Smooth muscle cell (in vitro differentiated cells): ENCODE measurements around the gene AAK1. TPM values are rescaled to one million over a fixed set of nuclear protein-coding genes. Genes with fewer than 3 reads are reported as not detected.

Experiments used
- DNase-seq: peaks from one replicate; lab custom pipeline; 2025; ENCODE audit not compliant: unreplicated experiment; lab: John Stamatoyannopoulos, UW
- H2AFZ ChIP-seq: fragments of 200-600 bp; sonication (generic); 2 replicates; pipeline ENCODE4 v1.6.0; 2016; ENCODE audit warnings: antibody characterized with exemption, low read depth, mild to moderate bottlenecking
- H3F3A ChIP-seq: fragments of 200-600 bp; sonication (generic); 2 replicates; pipeline ENCODE4 v1.6.0; 2017; ENCODE audit warnings: antibody characterized with exemption, low read depth
- H3K27ac ChIP-seq: fragments of 200-600 bp; sonication (generic); 2 replicates; pipeline ENCODE4 v1.5.1; 2016; ENCODE audit warnings: low read depth, mild to moderate bottlenecking
- H3K27me3 ChIP-seq: fragments of 200-600 bp; sonication (generic); 2 replicates; pipeline ENCODE4 v1.6.1; 2016; ENCODE audit warnings: low read depth, mild to moderate bottlenecking
- H3K36me3 ChIP-seq: fragments of 200-600 bp; sonication (generic); 2 replicates; pipeline ENCODE4 v1.5.1; 2016; ENCODE audit warnings: low read depth
- H3K4me1 ChIP-seq: fragments of 200-600 bp; sonication (generic); 2 replicates; pipeline ENCODE4 v1.5.1; 2016; ENCODE audit warnings: low read depth
- H3K4me2 ChIP-seq: fragments of 200-600 bp; sonication (generic); 2 replicates; pipeline ENCODE4 v1.6.0; 2016; ENCODE audit warnings: mild to moderate bottlenecking
- H3K4me3 ChIP-seq: fragments of 200-600 bp; sonication (generic); 2 replicates; pipeline ENCODE4 v1.5.1; 2016; ENCODE audit warnings: mild to moderate bottlenecking
- H3K79me2 ChIP-seq: fragments of 200-600 bp; sonication (generic); 2 replicates; pipeline ENCODE4 v1.6.0; 2016; ENCODE audit warnings: low read depth, mild to moderate bottlenecking
- H3K9ac ChIP-seq: fragments of 200-600 bp; sonication (generic); 2 replicates; pipeline ENCODE4 v1.6.0; 2016; ENCODE audit warnings: low read depth
- H3K9me3 ChIP-seq: fragments of 200-600 bp; sonication (generic); replicated peaks from 2 replicates; pipeline ENCODE4 v1.5.1; 2016; ENCODE audit warnings: low read depth
- H4K20me1 ChIP-seq: fragments of 200-600 bp; sonication (generic); 2 replicates; pipeline ENCODE4 v1.6.0; 2016; ENCODE audit warnings: low read depth
- CTCF ChIP-seq: fragments of 200-600 bp; sonication (generic); IDR thresholded peaks from 2 replicates; pipeline ENCODE4 v1.5.1; 2017; ENCODE audit warnings: borderline replicate concordance, mild to moderate bottlenecking, antibody characterized with exemption; ENCODE audit not compliant: insufficient read depth, poor library complexity, severe bottlenecking
- WGBS: methylation state at CpG from one replicate; pipeline ENCODE4 v1.1.7; 2016; ENCODE audit warnings: low lambda C conversion rate; 5-methylcytosine and 5-hydroxymethylcytosine counted together
- polyA plus RNA-seq: library from polyadenylated mRNA; unstranded; fragments of >200 nt; fragmentation: Nextera tagmentation; extraction: Ambion mirVana; gene quantifications from 2 replicates; pipeline ENCODE4 v1.2.1, GENCODE V29; 2016
- total RNA-seq: library from RNA; depleted of rRNA; stranded (reverse); fragments of >200 nt; gene quantifications from 2 replicates; pipeline ENCODE4 v1.2.3, GENCODE V29; 2014

The AAK1 gene
- total and polyA plus RNA-seq, 2 experiments from 2014 or later = 26.9 to 47.7 TPM

DNA sequence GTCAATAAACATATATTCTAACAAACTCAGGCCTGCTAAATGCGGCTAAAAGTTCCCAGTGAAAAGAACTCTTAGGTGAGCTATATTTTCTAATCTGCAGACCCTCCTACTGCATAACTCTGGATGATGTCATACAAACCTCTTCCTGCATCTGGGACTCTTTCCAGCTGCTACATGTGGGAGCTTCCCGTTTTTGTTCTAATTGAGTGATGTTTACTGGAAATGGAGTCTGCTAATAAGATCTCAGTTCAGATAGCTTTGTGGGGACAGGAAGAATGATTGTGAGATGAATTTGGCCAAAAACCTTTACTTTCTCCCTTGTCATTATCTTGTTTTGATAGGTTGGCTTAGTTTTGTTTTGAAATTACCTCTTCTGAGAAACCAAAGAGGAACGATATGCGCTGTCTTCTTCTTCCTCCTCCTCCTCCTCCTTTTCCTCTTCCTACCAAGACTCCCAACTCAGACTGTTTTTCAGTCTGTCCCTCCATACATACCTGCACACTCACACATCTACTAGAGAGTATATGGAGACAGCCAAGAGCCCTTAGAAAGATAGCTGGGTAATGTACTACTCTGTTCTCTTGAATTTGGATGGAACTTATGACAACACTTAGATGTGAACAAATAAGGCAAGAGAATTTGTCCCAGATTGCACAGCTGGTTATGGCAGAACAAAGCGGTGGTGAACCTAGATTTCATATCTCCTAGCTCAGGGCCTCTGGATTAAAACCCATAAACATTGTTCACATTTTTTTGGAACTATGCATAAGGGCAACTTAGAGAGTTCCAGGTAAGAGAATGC, 39.8 kb upstream of the AAK1 start:
- Histone ChIP-seq H4K20me1 (no peaks in the 10 kb centered on the region), H3K4me3 (peak overlapping the region; percentile 2), H3K4me1 (peaks cover 4% of the 10 kb centered on the region), H3K9me3 (no peaks in the 10 kb centered on the region), H3K9ac (peak overlapping the region; percentile 43), H3F3A (no peaks in the 10 kb centered on the region), H2AFZ (peak overlapping the region; percentile 68), H3K79me2 (no peaks in the 10 kb centered on the region), H3K36me3 (no peaks in the 10 kb centered on the region), H3K27ac (peak overlapping the region; percentile 82), H3K4me2 (peak overlapping the region; percentile 65), H3K27me3 (no peaks in the 10 kb centered on the region)
- no peak for TF ChIP-seq CTCF
- WGBS = 44% methylated on average over 5 of the region's 5 CpGs
- DNase-seq = no peak

DNA sequence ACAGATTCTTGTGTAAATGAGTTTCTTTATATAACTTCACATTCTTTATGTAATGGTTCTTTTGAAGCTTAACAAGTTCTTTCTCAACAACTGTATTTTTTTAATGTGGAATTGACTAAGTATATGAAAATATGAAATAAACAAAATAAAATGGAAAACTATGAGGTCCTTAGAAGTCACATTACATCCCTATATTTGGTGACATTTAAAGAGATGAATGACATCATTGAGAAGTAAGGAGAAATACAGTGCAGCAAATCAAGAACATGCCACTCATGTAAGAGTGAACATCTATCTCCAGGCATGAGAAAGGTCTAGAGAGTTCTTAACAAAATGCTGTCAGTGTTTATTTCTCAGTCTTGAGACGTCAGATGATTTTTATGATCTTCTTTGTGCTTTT, 39.0 kb upstream of the AAK1 start:
- Histone ChIP-seq H3K9ac (no peak overlapping the region), H2AFZ (no peak overlapping the region), H3K9me3 (no peaks in the 10 kb centered on the region), H3K79me2 (no peaks in the 10 kb centered on the region), H3F3A (no peaks in the 10 kb centered on the region), H4K20me1 (no peaks in the 10 kb centered on the region), H3K4me1 (peaks cover 4% of the 10 kb centered on the region), H3K4me2 (peak overlapping the region; percentile 65), H3K4me3 (no peak overlapping the region), H3K27ac (peak overlapping the region; percentile 82), H3K27me3 (no peaks in the 10 kb centered on the region), H3K36me3 (no peaks in the 10 kb centered on the region)
- no peak for TF ChIP-seq CTCF
- 89% methylated on average over 1 of the region's 1 CpG for WGBS
- no peak for DNase-seq

DNA sequence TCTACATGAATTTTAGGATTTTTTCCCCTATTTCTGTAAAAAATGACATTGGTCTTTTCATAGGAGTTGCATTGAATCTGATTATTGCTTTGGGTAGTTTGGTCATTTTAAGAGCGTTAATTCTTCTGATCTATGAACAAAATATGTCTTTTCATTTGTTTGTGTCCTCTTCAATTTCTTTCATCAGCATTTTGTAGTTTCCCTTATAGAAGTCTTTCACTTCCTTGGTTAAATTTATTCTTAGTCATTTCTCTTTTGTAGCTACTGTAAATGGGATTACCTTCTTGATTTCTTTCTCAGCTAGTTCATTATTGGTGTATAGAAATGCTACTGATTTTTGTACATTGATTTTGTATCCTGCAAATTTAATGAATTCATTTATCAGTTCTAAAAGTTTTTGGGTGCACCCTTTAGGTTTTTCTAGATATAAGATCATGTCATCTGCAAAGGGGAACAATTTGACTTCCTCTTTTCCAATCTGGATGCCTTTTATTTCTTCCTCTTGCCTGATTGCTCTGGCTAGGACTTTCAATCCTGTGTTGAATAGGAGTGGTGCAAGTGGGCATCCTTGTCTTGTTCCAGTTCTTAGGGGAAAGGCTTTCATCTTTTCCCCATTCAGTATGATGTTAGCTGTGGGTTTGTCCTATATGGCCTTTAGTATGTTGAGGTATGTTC, 36.6 kb upstream of the AAK1 start:
- Histone ChIP-seq H3K4me3 (no peak overlapping the region), H3K36me3 (no peaks in the 10 kb centered on the region), H3K9ac (no peak overlapping the region), H3K79me2 (no peaks in the 10 kb centered on the region), H4K20me1 (no peaks in the 10 kb centered on the region), H3K27me3 (no peaks in the 10 kb centered on the region), H3K9me3 (no peaks in the 10 kb centered on the region), H3K4me2 (no peak overlapping the region), H3K4me1 (peaks cover 4% of the 10 kb centered on the region), H3K27ac (no peak overlapping the region), H3F3A (no peaks in the 10 kb centered on the region), H2AFZ (no peak overlapping the region)
- 88% methylated on average over 1 of the region's 1 CpG for WGBS
- no peak for TF ChIP-seq CTCF
- DNase-seq = no peak
